ENCODE data around the gene GNLY.
A peak's percentile ranks its signal among the peaks of the same experiment; 100 is the strongest.

Gene GNLY

GRCh38 chr2:85690932-85691331, 3.2 kb upstream of the GNLY start:
- DNase-seq = no peak

GRCh38 chr2:85692039-85692645, 2.0 kb upstream of the GNLY start:
- no peak for DNase-seq

GRCh38 chr2:85695121-85695520, 963 bp downstream of the GNLY start:
- DNase-seq = no peak

GRCh38 chr2:85695691-85696668, 1.8 kb downstream of the GNLY start:
- DNase-seq = no peak

GRCh38 chr2:85697096-85697495, 2.9 kb downstream of the GNLY start:
- DNase-seq = no peak

GRCh38 chr2:85697716-85698115, 3.6 kb downstream of the GNLY start:
- no peak for DNase-seq

GRCh38 chr2:85698184-85698879, 4.2 kb downstream of the GNLY start:
- DNase-seq = no peak

- no peak for DNase-seq
Observed at GRCh38 chr2:85698880-85699254, 4.7 kb downstream of the GNLY start.

GRCh38 chr2:85699325-85699724, 5.2 kb downstream of the GNLY start:
- DNase-seq = no peak

GRCh38 chr2:85702172-85702571, 8.0 kb downstream of the GNLY start:
- DNase-seq = no peak

- no peak for DNase-seq
Observed at GRCh38 chr2:85702800-85703199, 8.6 kb downstream of the GNLY start.

- no peak for DNase-seq
Observed at GRCh38 chr2:85703329-85703728, 9.2 kb downstream of the GNLY start.

GRCh38 chr2:85704038-85704437, 9.9 kb downstream of the GNLY start:
- DNase-seq = no peak

- DNase-seq = no peak
Observed at GRCh38 chr2:85704800-85705679, 10.9 kb downstream of the GNLY start.

- DNase-seq = no peak
Observed at GRCh38 chr2:85705680-85706039, 11.5 kb downstream of the GNLY start.

- DNase-seq = no peak
Observed at GRCh38 chr2:85706063-85706462, 11.9 kb downstream of the GNLY start.

- no peak for DNase-seq
Observed at GRCh38 chr2:85706599-85707296, 12.6 kb downstream of the GNLY start.

- peak; percentile 43 for DNase-seq
Observed at GRCh38 chr2:85707304-85707703, 13.1 kb downstream of the GNLY start.

GRCh38 chr2:85708641-85709040, 14.5 kb downstream of the GNLY start:
- no peak for DNase-seq

- DNase-seq = no peak
Observed at GRCh38 chr2:85709401-85709811, 15.2 kb downstream of the GNLY start.

GRCh38 chr2:85710687-85711577, 16.8 kb downstream of the GNLY start:
- no peak for DNase-seq
